ENCODE measurements around the gene SLC6A18. TPM values are rescaled to one million over a fixed set of nuclear protein-coding genes. Genes with fewer than 3 reads are reported as not detected.

SLC6A18 gene
- polyA plus RNA-seq, 1 experiment = not detected

GRCh38 chr5:1235838-1236237 is 10.7 kb downstream of the SLC6A18 start:
- peaks cover 86% of the 10 kb centered on the region for H3K9me3 ChIP-seq (ENCODE audit: control insufficient read depth, insufficient read depth, low read length)
- no peak for TF ChIP-seq CTCF (IDR thresholded peaks at IDR 0.05; ENCODE audit: low read depth, low read length)
- DNase-seq (ENCODE audit: low read depth, low spot score) = no peak
- CTCF ChIA-PET = no interaction called here
- H3K27ac ChIP-seq (ENCODE audit: low read depth, low read length) = no peak overlapping the region
- H3K27me3 ChIP-seq (ENCODE audit: control insufficient read depth, insufficient read depth, low read length) = no peaks in the 10 kb centered on the region
- H3K4me3 ChIP-seq (ENCODE audit: low read depth, low read length) = no peak overlapping the region
- POLR2A ChIA-PET = no interaction called here

- ChIA-PET CTCF (no interaction called here), POLR2A (no interaction called here)
- H3K27me3 ChIP-seq (ENCODE audit: control insufficient read depth, insufficient read depth, low read length) = no peaks in the 10 kb centered on the region
Observed at GRCh38 chr5:1239505-1240251, 14.5 kb downstream of the SLC6A18 start.

GRCh38 chr5:1240496-1241260 is 15.5 kb downstream of the SLC6A18 start:
- no peaks in the 10 kb centered on the region for H3K27me3 ChIP-seq (ENCODE audit: control insufficient read depth, insufficient read depth, low read length)
- ChIA-PET CTCF (no interaction called here), POLR2A (no interaction called here)
- H3K4me3 ChIP-seq (ENCODE audit: low read depth, low read length) = no peak overlapping the region
- H3K9me3 ChIP-seq (ENCODE audit: control insufficient read depth, insufficient read depth, low read length) = peaks cover 78% of the 10 kb centered on the region
- no peak for TF ChIP-seq CTCF (IDR thresholded peaks at IDR 0.05; ENCODE audit: low read depth, low read length)
- DNase-seq (ENCODE audit: low read depth, low spot score) = no peak
- no peak overlapping the region for H3K27ac ChIP-seq (ENCODE audit: low read depth, low read length)

More at GRCh38 chr5:1239505-1240251, 14.5 kb downstream of the SLC6A18 start:
- Histone ChIP-seq H3K9me3 (ENCODE audit: control insufficient read depth, insufficient read depth, low read length) (peaks cover 77% of the 10 kb centered on the region), H3K4me3 (ENCODE audit: low read depth, low read length) (no peak overlapping the region), H3K27ac (ENCODE audit: low read depth, low read length) (no peak overlapping the region)
- no peak for TF ChIP-seq CTCF (IDR thresholded peaks at IDR 0.05; ENCODE audit: low read depth, low read length)
- DNase-seq (ENCODE audit: low read depth, low spot score) = no peak

GRCh38 chr5:1241509-1242080 is 16.4 kb downstream of the SLC6A18 start:
- Histone ChIP-seq H3K9me3 (ENCODE audit: control insufficient read depth, insufficient read depth, low read length) (peaks cover 82% of the 10 kb centered on the region), H3K27ac (ENCODE audit: low read depth, low read length) (no peak overlapping the region), H3K27me3 (ENCODE audit: control insufficient read depth, insufficient read depth, low read length) (no peaks in the 10 kb centered on the region), H3K4me3 (ENCODE audit: low read depth, low read length) (no peak overlapping the region)
- ChIA-PET POLR2A (no interaction called here), CTCF (no interaction called here)
- no peak for TF ChIP-seq CTCF (IDR thresholded peaks at IDR 0.05; ENCODE audit: low read depth, low read length)
- DNase-seq (ENCODE audit: low read depth, low spot score) = no peak
